PC-3 (cell line): ENCODE data around the gene JAZF1.

Experiments
- CTCF ChIP-seq: fragments of 300-600 bp; sonication (generic); conservative IDR thresholded peaks from 2 replicates; pipeline ENCODE4 v1.5.1; 2017; ENCODE audit warnings: antibody characterized with exemption, low read depth, mild to moderate bottlenecking, low read length
- EZH2 ChIP-seq: fragments of 300-600 bp; sonication (generic); IDR thresholded peaks from one replicate; pipeline ENCODE4 v1.6.1; 2017; ENCODE audit warnings: antibody characterized with exemption, mild to moderate bottlenecking, low read length; ENCODE audit not compliant: unreplicated experiment
- EZH2phosphoT487 ChIP-seq: fragments of 300-600 bp; sonication (generic); IDR thresholded peaks from 2 replicates; pipeline ENCODE4 v1.6.1; 2018; ENCODE audit warnings: mild to moderate bottlenecking, antibody characterized with exemption, low read length, borderline replicate concordance

DNA sequence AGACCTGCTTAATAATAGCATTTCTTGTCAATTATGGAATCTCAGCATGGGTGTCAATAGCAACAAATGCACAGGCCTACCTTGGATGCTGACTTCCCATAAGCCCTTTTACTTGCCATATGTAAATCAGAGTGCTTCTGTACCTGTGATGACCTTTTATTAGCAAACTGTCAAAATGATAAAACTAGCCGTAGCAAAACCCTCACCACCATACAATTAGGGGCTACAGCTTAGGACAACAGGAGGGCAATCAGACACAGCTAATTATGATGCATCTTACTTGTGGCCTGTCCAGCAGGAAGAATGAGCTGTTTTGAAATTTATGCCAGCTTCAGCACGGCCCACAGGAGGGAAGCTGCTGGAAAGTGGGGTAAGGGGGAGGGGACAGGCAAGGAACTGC is 239.1 kb downstream of the JAZF1 start:
- TF ChIP-seq EZH2 (no peak), CTCF (no peak), EZH2phosphoT487 (no peak)
